Measurements from ENCODE around the gene ACTG1. TPM values are rescaled to one million over a fixed set of nuclear protein-coding genes. Genes with fewer than 3 reads are reported as not detected.

The ACTG1 gene
- total and polyA plus RNA-seq, 12 donors = 290 to 1,180 (median 345) TPM

Other genes with a start within 250 kb of the ACTG1 start
- 10 to 100 TPM; 27.8 to 50.0 (median 37.9) TPM for gene SLC38A10, start 217.5 kb downstream of the ACTG1 start, total RNA-seq
- gene SLC38A10, start 217.5 kb downstream of the ACTG1 start, polyA plus RNA-seq = 10 to 100 TPM; 56.0 to 56.2 TPM
- 10 to 100 TPM in 2 of 10 donors, 1 to 10 TPM in 8; 6.3 to 11.1 (median 9.2) TPM for gene BAHCC1, start 117.3 kb downstream of the ACTG1 start, total RNA-seq
- 10 to 100 TPM in 1 of 2 donors, 1 to 10 TPM in 1; 4.8 to 13.1 TPM for gene BAHCC1, start 117.3 kb downstream of the ACTG1 start, polyA plus RNA-seq
- 1 to 10 TPM in 1 of 10 donors, under 1 TPM in 7, not detected in 2; 0.28 to 1.3 (median 0.45) TPM for gene FSCN2, start 15.6 kb upstream of the ACTG1 start, total RNA-seq
- under 1 TPM; 0.14 to 0.95 TPM for gene FSCN2, start 15.6 kb upstream of the ACTG1 start, polyA plus RNA-seq
- 10 to 100 TPM in 8 of 10 donors, 1 to 10 TPM in 2; 8.7 to 17.2 (median 10.7) TPM for gene FAAP100, start 39.6 kb upstream of the ACTG1 start, total RNA-seq
- 10 to 100 TPM; 16.5 to 30.6 TPM for gene FAAP100, start 39.6 kb upstream of the ACTG1 start, polyA plus RNA-seq
- gene NPLOC4, start 124.3 kb upstream of the ACTG1 start, total RNA-seq = 100 to 1,000 TPM in 5 of 10 donors, 10 to 100 TPM in 5; 85.8 to 115 (median 98.8) TPM
- gene NPLOC4, start 124.3 kb upstream of the ACTG1 start, polyA plus RNA-seq = 10 to 100 TPM; 30.7 to 40.3 TPM
- under 1 TPM; 0.12 to 0.57 (median 0.27) TPM for gene TSPAN10, start 124.4 kb upstream of the ACTG1 start, total RNA-seq
- under 1 TPM; 0.22 to 0.26 TPM for gene TSPAN10, start 124.4 kb upstream of the ACTG1 start, polyA plus RNA-seq
- gene PDE6G, start 143.7 kb upstream of the ACTG1 start, total RNA-seq = 1 to 10 TPM in 1 of 10 donors, under 1 TPM in 1, not detected in 8; 0.38 to 1.3 TPM
- gene PDE6G, start 143.7 kb upstream of the ACTG1 start, polyA plus RNA-seq = 1 to 10 TPM in 1 of 2 donors, not detected in 1; 1.3 TPM
- gene OXLD1, start 153.8 kb upstream of the ACTG1 start, total RNA-seq = 10 to 100 TPM; 12.6 to 21.6 (median 17.9) TPM
- 10 to 100 TPM; 36.0 to 51.8 TPM for gene OXLD1, start 153.8 kb upstream of the ACTG1 start, polyA plus RNA-seq
- 1 to 10 TPM; 3.4 to 9.7 (median 5.4) TPM for gene CCDC137, start 153.9 kb upstream of the ACTG1 start, total RNA-seq
- gene CCDC137, start 153.9 kb upstream of the ACTG1 start, polyA plus RNA-seq = 10 to 100 TPM; 11.3 to 14.4 TPM
- 10 to 100 TPM; 11.1 to 19.1 (median 15.7) TPM for gene ARL16, start 171.0 kb upstream of the ACTG1 start, total RNA-seq
- gene ARL16, start 171.0 kb upstream of the ACTG1 start, polyA plus RNA-seq = 10 to 100 TPM; 29.1 to 41.2 TPM
- gene HGS, start 171.2 kb upstream of the ACTG1 start, total RNA-seq = 10 to 100 TPM; 33.1 to 53.7 (median 37.8) TPM
- gene HGS, start 171.2 kb upstream of the ACTG1 start, polyA plus RNA-seq = 100 to 1,000 TPM in 1 of 2 donors, 10 to 100 TPM in 1; 83.0 to 102 TPM
- gene MRPL12, start 190.6 kb upstream of the ACTG1 start, total RNA-seq = 100 to 1,000 TPM; 105 to 216 (median 134) TPM
- 100 to 1,000 TPM; 409 to 533 TPM for gene MRPL12, start 190.6 kb upstream of the ACTG1 start, polyA plus RNA-seq
- gene SLC25A10, start 199.5 kb upstream of the ACTG1 start, total RNA-seq = 10 to 100 TPM in 2 of 10 donors, 1 to 10 TPM in 8; 6.7 to 10.5 (median 9.1) TPM
- gene SLC25A10, start 199.5 kb upstream of the ACTG1 start, polyA plus RNA-seq = 10 to 100 TPM; 11.7 to 14.6 TPM

Data from heart right ventricle (tissue), 12 donors.